ENCODE measurements around the gene SCN10A.

SCN10A gene

GRCh38 chr3:38706961-38707360 lies 109.1 kb downstream of the SCN10A start:
- Histone ChIP-seq H3K9me3 (no peaks in the 10 kb centered on the region), H3K36me3 (no peaks in the 10 kb centered on the region), H3K4me3 (no peak overlapping the region), H3K27me3 (no peaks in the 10 kb centered on the region), H3K4me1 (no peaks in the 10 kb centered on the region), H3K27ac (no peak overlapping the region)
- TF ChIP-seq CTCF (IDR thresholded peaks at IDR 0.05), result no peak
- no peak for DNase-seq
- intact Hi-C loops (cut with DNase I; ENCODE audit: low total_unique reads), result no loop called here

- no peak overlapping the region for H3K27ac ChIP-seq
- intact Hi-C loops (cut with DNase I; ENCODE audit: low total_unique reads), result no loop called here
- no peaks in the 10 kb centered on the region for H3K36me3 ChIP-seq
- H3K9me3 ChIP-seq, result no peaks in the 10 kb centered on the region
- no peak for TF ChIP-seq CTCF (IDR thresholded peaks at IDR 0.05)
- no peaks in the 10 kb centered on the region for H3K27me3 ChIP-seq
- DNase-seq, result no peak
- no peaks in the 10 kb centered on the region for H3K4me1 ChIP-seq
- no peak overlapping the region for H3K4me3 ChIP-seq
Measured at GRCh38 chr3:38702231-38702630, 113.8 kb downstream of the SCN10A start.

- H3K4me1 ChIP-seq, result no peaks in the 10 kb centered on the region
- no peaks in the 10 kb centered on the region for H3K27me3 ChIP-seq
- H3K27ac ChIP-seq, result no peak overlapping the region
- no peaks in the 10 kb centered on the region for H3K9me3 ChIP-seq
- DNase-seq, result no peak
- H3K36me3 ChIP-seq, result no peaks in the 10 kb centered on the region
- intact Hi-C loops (cut with DNase I; ENCODE audit: low total_unique reads), result no loop called here
- no peak for TF ChIP-seq CTCF (IDR thresholded peaks at IDR 0.05)
- H3K4me3 ChIP-seq, result no peak overlapping the region
Measured at GRCh38 chr3:38698760-38699159, 117.3 kb downstream of the SCN10A start.

GRCh38 chr3:38698061-38698460 lies 118.0 kb downstream of the SCN10A start:
- no peak overlapping the region for H3K27ac ChIP-seq
- TF ChIP-seq CTCF (IDR thresholded peaks at IDR 0.05), result no peak
- DNase-seq, result no peak
- H3K4me1 ChIP-seq, result no peaks in the 10 kb centered on the region
- H3K9me3 ChIP-seq, result no peaks in the 10 kb centered on the region
- H3K4me3 ChIP-seq, result no peak overlapping the region
- H3K36me3 ChIP-seq, result no peaks in the 10 kb centered on the region
- intact Hi-C loops (cut with DNase I; ENCODE audit: low total_unique reads), result no loop called here
- no peaks in the 10 kb centered on the region for H3K27me3 ChIP-seq

- H3K9me3 ChIP-seq, result no peaks in the 10 kb centered on the region
- no peak for TF ChIP-seq CTCF (IDR thresholded peaks at IDR 0.05)
- no peaks in the 10 kb centered on the region for H3K36me3 ChIP-seq
- no peaks in the 10 kb centered on the region for H3K4me1 ChIP-seq
- no peaks in the 10 kb centered on the region for H3K27me3 ChIP-seq
- DNase-seq, result no peak
- no peak overlapping the region for H3K27ac ChIP-seq
- intact Hi-C loops (cut with DNase I; ENCODE audit: low total_unique reads), result no loop called here
- no peak overlapping the region for H3K4me3 ChIP-seq
Measured at GRCh38 chr3:38696034-38696433, 120.0 kb downstream of the SCN10A start.

GRCh38 chr3:38690185-38690584 lies 125.8 kb downstream of the SCN10A start:
- no peak for DNase-seq
- Histone ChIP-seq H3K4me1 (no peaks in the 10 kb centered on the region), H3K27ac (no peak overlapping the region), H3K9me3 (no peaks in the 10 kb centered on the region), H3K4me3 (no peak overlapping the region), H3K36me3 (no peaks in the 10 kb centered on the region), H3K27me3 (no peaks in the 10 kb centered on the region)
- TF ChIP-seq CTCF (IDR thresholded peaks at IDR 0.05), result no peak
- intact Hi-C loops (cut with DNase I; ENCODE audit: low total_unique reads), result no loop called here

All from tibial artery (tissue), 4 donors.